ENCODE data around the gene LRRFIP2. TPM values are rescaled to one million over a fixed set of nuclear protein-coding genes. Genes with fewer than 3 reads are reported as not detected.
A peak's percentile ranks its signal among the peaks of the same experiment; 100 is the strongest.
"Not testable (repeated sequence)": the region's sequence is repeated elsewhere in the genome, so short reads cannot be mapped to it uniquely, and the experiment has no call there.

The LRRFIP2 gene
- polyA plus RNA-seq, 1 donor, result 40.3 TPM

DNA sequence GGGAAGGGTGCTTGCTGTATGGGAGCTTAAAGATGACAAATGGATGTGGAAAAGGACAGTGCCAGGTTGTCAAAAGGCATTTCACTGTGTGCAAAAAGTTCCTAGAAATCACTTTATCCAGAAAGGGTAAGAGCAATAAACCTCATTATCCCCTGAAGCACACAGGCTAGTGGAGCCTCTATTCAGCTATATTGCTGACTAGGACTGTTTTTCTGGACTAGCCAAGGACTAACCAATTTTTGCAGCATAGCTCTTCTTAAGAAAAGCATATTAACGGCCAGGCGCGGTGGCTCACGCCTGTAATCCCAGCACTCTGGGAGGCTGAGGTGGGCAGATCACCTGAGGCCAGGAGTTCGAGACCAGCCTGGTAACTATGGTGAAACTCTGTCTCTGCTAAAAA, 116.3 kb downstream of the LRRFIP2 start:
- DNase-seq, result no peak

DNA sequence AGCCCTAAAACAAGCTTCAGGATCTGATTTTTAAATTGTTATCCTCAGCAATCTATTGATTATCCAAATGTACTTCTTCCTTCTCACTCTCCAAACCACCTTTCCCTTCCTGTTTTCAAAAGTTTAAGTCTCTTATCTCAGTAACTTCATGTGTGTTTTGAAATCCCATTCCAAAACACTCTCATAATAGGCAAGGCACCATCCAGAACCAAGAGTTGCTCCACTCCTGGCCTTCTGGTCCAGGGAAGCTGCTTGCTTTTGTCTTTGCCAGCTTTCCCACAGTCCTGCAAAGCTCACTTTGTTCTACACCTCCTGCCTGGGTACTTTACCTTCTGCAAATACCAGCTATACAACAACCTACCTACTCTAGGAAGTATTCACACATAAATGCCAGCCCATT, 117.6 kb downstream of the LRRFIP2 start:
- no peak for DNase-seq

DNA sequence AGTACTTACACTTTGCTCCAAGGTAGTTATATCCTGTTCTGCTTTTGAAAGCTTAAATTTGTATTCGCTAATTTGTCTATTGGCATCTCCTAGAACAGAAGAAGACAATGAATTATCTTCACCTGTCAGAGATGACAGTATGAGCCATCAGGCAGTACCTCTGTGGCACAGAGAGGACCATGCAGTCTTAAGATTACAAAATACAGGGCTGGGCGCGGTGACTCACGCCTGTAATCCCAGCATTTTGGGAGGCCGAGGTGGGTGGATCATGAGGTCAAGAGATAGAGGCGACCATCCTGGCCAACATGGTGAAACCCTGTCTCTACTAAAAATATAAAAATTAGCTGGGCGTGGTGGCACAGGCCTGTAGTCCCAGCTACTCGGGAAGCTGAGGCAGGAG, 119.3 kb downstream of the LRRFIP2 start:
- DNase-seq, result not testable (repeated sequence)

DNA sequence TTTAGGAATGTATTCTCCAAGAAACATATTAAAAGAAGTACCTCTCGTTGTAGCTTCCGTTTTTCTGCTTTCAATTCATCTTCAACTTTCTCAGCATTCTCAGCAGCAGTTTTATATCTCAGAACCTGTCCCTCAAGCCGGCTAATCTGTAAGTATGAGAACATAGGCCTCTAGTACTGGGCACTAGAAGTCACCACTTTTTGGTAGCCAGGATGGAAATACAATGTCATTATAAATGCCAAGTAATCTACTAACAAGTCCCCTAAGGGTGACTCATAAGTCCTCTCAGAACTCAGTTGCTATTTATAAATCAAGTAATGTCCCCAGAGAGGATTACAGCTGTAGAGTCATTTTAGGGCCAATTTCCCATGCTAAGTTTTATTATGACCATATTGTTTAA, 120.0 kb downstream of the LRRFIP2 start:
- peak; percentile 68 for DNase-seq

DNA sequence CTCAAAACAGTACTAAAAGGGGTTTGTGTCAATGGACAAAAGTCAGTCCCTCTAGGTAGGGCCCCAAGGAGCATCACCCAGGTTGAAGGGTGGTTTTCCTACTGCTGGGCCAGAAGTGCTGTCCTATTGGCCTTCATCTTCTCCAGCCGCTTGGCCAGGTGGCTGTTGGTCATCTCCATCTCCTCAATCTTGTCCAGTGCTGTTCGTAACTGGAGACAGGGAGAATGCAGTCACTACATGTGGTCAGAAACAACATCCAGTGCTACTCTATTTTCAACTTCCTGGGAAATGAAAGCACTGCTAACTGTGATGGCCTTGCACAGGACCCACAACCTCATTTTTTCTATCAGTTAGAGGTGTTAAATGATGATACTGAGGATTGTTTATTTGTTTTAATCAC, 120.6 kb downstream of the LRRFIP2 start:
- DNase-seq, result no peak

DNA sequence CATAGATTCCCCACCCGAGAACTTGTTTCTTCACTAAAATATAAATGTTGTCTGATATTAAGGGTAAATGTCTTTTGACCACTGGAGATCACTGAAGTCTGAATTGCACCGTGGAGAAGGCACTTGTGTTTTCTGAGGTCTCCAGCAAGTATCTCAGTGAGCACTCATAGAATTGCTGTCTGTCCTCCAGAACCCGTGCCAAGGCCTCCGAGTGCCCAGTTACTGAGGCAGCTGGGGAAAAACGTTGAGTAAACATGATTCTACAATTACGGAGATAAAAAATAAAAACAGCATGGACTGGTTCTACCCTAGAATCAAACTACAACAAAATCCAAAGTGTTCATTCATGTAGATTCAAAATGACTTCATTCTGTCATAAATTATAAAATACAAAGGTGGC, 121.0 kb downstream of the LRRFIP2 start:
- no peak for DNase-seq

DNA sequence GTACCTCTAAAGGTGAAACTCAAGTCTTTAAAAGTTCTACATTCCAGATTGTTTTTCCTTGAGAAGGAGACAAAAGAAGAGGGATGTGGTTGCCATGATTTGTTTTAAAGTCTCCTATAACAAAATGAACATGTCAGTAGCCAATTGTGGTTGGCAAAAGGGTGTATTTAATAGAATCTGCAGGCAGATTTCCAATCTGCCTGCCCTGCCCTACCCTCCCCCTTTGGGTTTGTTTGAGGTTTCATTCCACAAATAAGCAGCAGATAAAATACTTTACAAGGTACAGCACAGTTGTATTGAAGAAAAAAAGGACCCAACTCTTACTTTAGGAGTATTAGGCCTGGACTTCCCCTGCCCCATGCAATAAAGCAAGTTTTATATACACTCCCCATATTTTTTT, 121.5 kb downstream of the LRRFIP2 start:
- no peak for DNase-seq

DNA sequence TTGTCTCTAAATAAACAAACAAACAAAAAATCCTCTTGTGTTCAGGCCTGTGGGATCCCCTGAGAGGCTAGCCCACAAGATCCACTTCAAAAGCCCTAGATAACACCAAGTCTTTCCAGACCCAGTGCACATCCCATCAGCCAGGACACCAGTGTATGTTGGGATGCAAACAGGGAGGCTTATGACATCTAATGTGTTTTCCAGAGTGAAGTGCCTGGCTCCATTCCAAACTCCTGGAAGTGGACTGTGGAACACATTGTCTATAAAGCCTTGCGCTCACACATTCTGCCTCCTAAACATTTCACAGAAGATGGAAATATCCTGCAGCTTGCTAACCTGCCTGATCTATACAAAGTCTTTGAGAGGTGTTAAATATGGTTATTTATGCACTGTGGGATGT, 124.1 kb downstream of the LRRFIP2 start:
- peak; percentile 83 for DNase-seq

DNA sequence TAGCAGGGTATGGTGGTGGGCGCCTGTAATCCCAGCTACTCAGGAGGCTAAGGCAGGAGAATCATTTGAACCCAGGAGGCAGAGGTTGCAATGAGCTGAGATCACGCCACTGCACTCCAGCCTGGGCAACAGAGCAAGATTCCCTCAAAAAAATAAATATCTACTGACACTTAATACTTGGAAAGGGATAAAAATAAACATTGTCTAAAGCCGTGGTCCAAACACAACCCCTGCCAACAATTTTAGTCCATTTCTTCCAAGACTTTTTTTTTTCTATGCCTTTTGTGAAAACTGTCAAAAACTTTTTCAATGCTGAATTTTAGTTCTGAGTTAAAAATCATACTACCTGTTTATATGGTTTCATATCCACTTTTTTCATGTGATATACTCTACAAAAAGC, 131.7 kb downstream of the LRRFIP2 start:
- DNase-seq, result peak; percentile 26

DNA sequence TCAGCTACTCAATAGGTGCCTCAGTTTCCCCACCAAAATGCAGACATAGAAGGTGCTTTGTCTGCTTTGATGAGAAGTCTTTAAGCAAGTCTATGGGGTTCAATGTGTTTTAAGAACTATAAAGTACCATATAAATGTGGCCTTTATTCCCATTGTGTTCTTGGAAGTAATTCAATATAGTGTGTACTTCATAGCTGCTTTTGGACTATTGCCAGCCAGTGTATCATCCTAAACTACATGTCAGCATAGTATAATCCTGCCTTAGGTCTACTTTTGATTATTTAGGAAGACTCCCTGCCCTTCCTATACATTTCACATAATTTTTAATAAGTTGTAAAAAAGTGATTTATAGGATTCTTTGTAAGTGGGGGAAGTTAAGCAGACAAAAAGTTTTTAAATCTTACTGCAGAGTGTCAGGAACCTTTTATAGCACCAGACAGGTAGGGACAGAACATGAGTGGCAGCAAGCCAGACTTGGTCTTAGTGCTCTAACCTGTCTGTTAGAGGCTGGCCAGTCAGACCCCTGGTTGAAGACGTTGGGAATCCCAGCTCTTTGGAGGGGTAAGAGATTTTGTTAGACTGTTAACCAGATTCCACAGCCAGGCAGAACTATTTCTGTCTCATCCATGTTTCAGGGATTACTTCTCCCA, 132.7 kb downstream of the LRRFIP2 start:
- no peak for DNase-seq

DNA sequence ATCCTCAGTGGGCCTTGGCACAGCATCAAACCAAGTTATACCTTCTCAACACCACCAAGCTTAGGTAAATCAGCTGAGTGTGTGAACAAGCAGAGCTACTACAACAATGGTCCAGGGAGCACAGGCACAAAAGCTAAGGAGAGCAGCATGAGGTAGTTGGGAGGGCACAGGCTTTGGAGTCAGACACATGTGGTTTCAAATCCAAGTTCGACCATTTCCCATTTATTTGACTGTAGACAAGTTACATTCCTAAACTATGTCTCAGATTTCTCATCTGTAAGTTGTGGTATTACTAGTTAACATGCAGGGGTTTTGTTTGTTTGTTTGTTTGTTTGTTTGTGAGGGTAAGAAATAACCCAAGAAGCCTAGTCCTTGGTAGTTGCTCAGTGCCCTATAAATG, 134.2 kb downstream of the LRRFIP2 start:
- no peak for DNase-seq

DNA sequence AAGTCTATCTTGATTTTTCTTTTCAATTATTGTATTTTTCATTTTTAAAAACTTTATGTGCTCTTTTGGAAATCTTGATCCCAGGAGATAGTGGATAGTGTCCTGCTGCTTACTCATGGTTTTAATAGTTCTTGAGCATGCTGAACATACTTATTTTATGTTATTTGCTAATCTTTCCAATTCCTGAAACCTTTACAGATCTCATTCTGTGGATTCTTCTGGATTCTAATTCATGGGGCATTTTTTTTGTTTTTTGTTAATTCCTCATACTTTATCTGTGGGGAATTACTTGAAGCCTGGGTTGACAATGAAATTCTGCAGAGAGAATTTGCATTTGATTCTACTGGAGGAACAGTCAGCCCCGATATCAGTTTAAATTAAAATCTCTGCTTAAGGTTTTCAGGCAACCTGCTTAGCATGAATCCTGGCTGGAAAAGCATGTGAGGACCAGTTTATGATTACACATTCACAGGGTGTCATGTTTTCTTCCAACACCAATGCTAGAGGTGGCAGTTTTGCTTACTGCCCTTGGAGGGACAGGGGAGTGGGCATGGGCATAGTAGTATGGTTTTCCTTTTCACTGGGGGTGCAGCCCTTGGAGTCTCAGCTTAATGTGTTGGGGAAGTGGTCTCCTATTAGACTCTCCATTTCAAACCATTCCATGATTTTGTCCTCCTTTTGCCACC, 135.1 kb downstream of the LRRFIP2 start:
- no peak for DNase-seq

DNA sequence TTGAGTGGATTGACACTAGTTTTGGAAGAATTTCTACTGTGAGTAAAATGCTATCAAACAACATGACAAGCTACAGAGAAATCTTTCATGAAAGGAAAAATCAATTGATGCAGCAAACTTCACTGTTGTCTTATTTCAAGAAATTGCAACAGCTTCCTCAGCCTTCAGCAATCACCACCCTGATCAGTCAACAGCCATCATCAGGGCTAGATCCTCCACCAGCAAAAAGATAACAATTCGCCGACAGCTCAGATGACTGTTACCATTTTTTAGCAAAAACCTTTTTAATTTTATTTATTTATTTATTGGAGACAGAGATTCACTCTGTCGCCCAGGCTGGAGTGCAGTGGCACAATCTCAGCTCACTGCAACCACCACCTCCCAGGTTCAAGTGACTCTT, 137.0 kb downstream of the LRRFIP2 start:
- no peak for DNase-seq

DNA sequence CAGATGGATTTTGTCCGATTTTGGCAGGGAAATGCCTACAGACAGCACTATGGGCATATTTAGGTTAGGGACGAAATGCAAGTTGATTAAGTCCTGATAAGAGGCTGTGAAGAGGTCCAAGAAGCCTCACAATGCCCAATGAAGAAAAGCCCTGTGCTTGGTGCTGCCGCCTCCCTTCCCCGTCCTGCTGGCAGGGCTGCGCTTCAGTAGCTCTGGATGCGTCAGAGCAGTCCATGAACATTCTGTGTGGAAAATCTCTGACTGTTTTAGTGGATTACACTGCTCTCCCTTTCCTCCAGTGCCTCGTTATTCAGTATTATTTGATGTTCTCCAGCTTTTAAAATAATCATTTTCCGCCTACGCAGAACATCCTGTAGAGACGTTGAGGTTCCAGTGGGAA, 141.4 kb downstream of the LRRFIP2 start:
- DNase-seq, result peak; percentile 69

DNA sequence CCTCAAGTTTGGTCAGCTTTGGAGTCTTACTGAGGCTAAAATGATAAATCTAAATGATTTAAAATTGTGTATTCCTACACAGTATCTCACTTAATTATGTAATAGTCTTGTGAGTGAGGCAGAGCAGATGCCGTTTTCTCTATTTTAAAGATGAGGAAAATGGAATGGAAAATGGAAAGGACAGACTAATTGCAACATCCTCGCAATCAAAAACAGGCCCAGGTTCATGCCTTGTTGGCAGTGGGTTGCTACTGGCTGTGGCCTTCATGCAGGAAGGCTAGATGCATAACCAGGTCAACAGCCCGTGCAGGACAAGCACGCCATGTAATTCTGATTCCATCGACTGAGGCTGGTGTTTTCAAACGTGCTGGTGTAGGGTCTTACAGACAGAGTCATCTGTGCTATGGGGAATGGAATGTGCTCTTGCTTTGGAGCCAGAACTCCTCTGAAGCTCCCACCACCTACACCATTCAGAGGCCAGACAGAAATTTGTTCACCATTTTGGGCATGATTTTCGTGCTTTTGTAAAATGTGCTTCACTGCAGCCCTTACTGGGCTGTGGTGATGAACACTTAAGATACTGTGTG, 143.2 kb downstream of the LRRFIP2 start:
- no peak for DNase-seq

DNA sequence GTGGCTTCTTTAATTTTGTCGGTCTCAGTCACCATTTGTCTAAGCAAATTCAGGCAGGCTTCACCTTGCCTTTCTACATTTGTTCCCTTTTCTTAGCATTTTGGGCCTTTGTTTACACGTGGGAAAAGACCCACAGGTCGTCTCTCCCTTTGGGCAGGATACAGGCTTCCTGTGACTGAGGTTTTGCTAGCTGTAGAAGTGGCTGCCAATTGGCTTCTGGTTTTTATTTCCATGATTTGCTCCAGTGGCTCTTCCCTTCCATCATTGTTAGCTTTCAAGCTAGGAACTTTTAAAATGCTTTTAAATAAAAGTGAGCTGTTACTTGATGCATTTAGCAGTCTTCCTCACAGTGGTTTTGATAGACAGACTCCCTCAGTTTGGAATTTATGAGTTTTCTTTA, 143.8 kb downstream of the LRRFIP2 start:
- peak; percentile 79 for DNase-seq

DNA sequence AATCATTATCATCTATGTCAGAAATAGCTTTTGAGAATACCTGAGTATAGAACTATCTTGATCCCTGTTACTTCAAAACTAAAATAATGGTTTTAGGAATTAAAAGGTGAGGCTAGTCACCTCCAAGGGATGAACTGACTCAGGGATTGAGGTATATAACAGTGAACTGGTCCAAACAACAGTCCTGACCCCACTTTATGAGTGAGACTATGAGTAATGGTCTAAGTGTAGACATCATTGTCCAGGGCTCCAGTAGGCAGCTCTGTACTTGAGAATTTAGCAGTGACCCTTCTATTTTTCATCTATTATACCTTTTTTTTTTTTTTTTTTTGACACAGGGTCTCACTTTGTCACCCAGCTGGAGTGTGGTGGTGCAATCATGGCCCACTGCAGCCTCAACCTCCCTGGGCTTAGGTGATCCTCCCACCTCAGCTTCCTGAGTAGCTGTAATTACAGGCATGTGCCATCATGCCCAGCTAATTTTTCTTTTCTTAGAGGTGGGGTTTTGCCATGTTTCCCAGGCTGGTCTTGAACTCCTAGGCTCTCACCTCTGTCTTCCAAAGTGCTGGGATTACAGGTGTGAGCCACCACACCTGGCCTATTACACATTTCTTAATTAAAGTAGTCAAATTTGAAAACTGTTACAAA, 144.7 kb downstream of the LRRFIP2 start:
- no peak for DNase-seq

DNA sequence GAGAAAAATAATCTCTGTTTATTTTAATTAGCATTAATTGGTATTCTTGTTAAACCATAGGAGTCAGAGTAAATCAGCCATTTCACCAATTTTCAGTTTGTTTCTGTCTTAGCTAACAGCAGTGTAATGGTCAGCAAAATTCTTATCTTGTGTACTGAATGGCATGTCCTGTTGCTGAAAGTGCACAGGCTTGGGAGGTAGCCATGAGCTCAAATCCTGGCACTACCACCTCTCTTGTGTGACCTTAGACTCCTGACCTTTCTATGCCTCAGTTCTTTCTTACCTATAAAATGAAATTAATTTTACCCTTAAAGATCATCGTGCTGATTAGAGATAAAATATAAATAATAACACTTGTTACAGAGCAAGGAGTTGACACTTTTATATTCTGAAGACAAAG, 145.3 kb downstream of the LRRFIP2 start:
- DNase-seq, result no peak

DNA sequence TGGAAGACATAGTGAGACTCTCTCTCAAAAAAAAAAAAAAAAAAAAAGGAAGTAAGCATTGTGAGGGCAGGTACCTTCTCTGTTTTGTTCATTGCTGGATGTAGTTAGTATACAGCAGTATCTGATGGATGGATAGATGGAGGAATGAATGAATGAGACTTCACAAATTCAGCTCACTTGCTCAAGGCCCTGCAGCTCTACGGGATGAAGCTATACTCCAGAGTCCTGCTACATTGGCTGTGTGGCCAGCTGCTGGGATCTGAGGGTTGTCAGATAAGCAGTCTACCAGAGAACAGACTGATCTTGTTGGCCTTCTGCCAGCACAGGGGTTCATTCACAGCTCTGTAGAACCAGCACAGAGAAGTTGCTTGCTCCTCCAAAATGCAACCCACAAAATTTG, 146.1 kb downstream of the LRRFIP2 start:
- no peak for DNase-seq

DNA sequence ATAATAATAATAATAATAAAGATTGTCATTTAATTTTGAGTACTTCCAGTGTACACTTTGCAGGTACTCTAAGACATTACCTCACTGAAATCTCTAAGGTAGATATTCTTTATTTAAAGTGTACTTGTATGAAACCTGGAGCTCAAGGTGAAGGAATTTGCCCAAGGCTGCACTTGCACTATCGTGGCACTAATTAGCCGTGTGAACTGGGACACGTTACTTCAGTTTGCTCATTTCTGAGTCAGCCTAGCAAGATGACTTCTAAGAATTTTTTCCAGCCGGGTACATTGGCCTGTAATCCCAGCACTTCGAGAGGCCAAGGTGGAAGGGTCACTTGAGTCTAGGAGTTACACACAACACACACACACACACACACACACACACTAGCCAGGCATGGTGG, 147.5 kb downstream of the LRRFIP2 start:
- no peak for DNase-seq

DNA sequence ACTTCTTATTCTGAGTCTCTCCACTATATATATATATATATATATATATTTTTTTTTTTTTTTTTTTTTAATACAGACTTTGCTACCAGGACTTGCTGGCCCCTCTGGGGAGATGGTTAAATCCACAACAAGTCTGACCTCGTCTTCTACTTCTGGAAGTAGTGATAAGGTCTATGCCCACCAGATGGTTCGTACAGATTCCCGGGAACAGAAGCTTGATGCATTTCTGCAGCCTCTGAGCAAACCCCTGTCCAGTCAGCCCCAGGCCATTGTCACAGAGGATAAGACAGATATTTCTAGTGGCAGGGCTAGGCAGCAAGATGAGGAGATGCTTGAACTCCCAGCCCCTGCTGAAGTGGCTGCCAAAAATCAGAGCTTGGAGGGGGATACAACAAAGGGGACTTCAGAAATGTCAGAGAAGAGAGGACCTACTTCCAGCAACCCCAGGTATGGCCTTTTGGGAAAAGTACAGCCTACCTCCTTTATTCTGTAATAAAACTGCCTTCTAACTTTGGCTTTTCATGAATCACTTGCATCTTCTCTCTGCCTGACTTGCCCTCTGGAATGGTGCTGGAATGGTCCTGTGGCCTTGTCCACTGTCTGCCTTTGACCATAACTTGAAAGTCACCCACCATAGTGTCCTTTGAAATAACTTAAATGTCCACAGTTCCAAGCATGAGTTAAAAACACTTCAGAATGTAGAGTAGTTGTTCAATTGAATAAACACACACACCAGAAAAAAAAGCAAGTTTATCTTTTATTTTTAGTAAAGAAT, 148.6 kb downstream of the LRRFIP2 start:
- DNase-seq, result no peak

DNA sequence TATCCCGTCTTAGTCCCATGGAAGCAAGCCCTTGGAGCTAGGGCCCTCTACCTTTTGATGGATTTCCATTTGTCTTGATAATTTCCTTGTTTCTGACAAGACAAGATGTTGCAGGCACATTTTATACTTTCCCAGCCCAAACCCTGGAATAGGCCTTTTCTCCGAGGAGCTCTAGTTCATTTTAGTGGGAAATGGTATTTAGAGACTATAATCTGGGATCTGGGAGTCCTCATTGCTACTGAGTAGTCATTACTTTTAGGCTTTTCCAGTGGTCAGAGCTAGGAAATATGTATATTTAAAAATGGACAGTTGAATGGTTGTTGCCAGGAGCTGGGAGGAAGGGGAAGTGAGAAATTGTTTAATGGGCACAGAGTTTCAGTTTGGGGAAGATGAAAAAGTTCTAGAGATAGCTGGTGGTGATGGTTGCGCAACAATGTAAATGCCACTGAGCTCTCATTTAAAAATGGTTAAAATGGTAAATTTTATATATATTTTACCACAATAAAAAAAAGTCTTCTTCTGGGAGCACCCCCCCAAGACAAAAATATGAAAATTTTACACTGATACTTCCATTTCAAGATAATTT, 149.5 kb downstream of the LRRFIP2 start:
- DNase-seq, result no peak

DNA sequence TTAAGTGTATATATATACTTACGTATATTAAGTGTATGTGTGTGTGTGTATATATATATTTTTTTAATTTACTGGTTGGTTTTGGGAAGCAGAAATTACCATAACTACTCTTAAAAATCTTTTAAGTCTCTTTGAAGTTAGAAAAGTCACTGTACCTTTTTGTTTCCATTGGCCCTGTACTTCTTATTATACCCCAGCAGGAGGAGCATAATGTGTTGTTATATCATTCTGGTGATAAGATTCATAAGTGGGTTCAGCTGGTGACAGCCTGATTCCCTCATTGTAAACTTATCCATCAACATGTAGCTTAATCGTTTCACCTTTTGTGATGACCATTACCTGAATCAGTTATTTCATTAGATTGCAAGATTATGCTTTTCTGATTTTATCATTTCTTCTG, 150.3 kb downstream of the LRRFIP2 start:
- DNase-seq, result no peak
